HEK293 (cell line): ENCODE data around the gene INPP5A.
A peak's percentile ranks its signal among the peaks of the same experiment; 100 is the strongest.

Source experiments
- EGR2 ChIP-seq: fragments of 450-650 bp; formaldehyde crosslinking; IDR thresholded peaks from 2 replicates; pipeline ENCODE4 v1.5.1; 2016; ENCODE audit warnings: low read depth, missing biosample characterization, missing genetic modification characterization
- KLF10 ChIP-seq: fragments of 450-650 bp; IDR thresholded peaks from 2 replicates; pipeline ENCODE4 v1.5.1; 2018; ENCODE audit warnings: missing biosample characterization, mild to moderate bottlenecking, missing genetic modification characterization
- RBAK ChIP-seq: fragments of 450-650 bp; formaldehyde crosslinking; IDR thresholded peaks from 2 replicates; pipeline ENCODE4 v1.5.1; 2016; ENCODE audit warnings: missing biosample characterization, missing genetic modification characterization
- REST ChIP-seq: fragments of 450-650 bp; formaldehyde crosslinking; IDR thresholded peaks from 2 replicates; pipeline ENCODE4 v1.5.1; 2016; ENCODE audit warnings: missing biosample characterization, missing genetic modification characterization
- SCRT2 ChIP-seq: fragments of 450-650 bp; formaldehyde crosslinking; IDR thresholded peaks from 2 replicates; pipeline ENCODE4 v1.5.1; 2016; ENCODE audit warnings: missing biosample characterization, missing genetic modification characterization
- SETDB1 ChIP-seq: IDR thresholded peaks from one replicate; pipeline ENCODE4 v1.6.1; 2017; ENCODE audit warnings: mild to moderate bottlenecking, low read length, moderate library complexity, mixed read lengths; ENCODE audit not compliant: insufficient read length
- SP3 ChIP-seq: fragments of 450-650 bp; formaldehyde crosslinking; IDR thresholded peaks from 2 replicates; pipeline ENCODE4 v1.5.1; 2016; ENCODE audit warnings: missing biosample characterization, missing genetic modification characterization
- SP7 ChIP-seq: fragments of 450-650 bp; formaldehyde crosslinking; IDR thresholded peaks from 2 replicates; pipeline ENCODE4 v1.5.1; 2016; ENCODE audit warnings: missing biosample characterization, missing genetic modification characterization
- ZBTB20 ChIP-seq: fragments of 450-650 bp; formaldehyde crosslinking; IDR thresholded peaks from 2 replicates; pipeline ENCODE4 v1.5.1; 2016; ENCODE audit warnings: missing biosample characterization, missing genetic modification characterization
- ZFP37 ChIP-seq: fragments of 450-650 bp; formaldehyde crosslinking; IDR thresholded peaks from 2 replicates; pipeline ENCODE4 v1.5.1; 2016; ENCODE audit warnings: missing biosample characterization, missing genetic modification characterization
- ZFP41 ChIP-seq: fragments of 450-650 bp; formaldehyde crosslinking; IDR thresholded peaks from 2 replicates; pipeline ENCODE4 v1.5.1; 2016; ENCODE audit warnings: missing biosample characterization, missing genetic modification characterization, borderline replicate concordance
- ZNF202 ChIP-seq: fragments of 450-650 bp; formaldehyde crosslinking; IDR thresholded peaks from 2 replicates; pipeline ENCODE4 v1.5.1; 2016; ENCODE audit warnings: missing biosample characterization, missing genetic modification characterization, borderline replicate concordance
- ZNF23 ChIP-seq: fragments of 450-650 bp; formaldehyde crosslinking; IDR thresholded peaks from 2 replicates; pipeline ENCODE4 v1.5.1; 2016; ENCODE audit warnings: missing biosample characterization, missing genetic modification characterization, borderline replicate concordance
- ZNF274 ChIP-seq, 2 experiments: fragments of 200-500 bp in 1 of 2; fragments of 450-650 bp in 1 of 2; sonication (Bioruptor generic) in 1 of 2; formaldehyde crosslinking in 1 of 2; IDR thresholded peaks; 2 replicates each; pipeline versions ENCODE4 v1.5.1 to v1.6.1; 2014 to 2016; ENCODE audit warnings: borderline replicate concordance in 1 of 2, inconsistent platforms in 1 of 2, low read length in 1 of 2, missing biosample characterization in 1 of 2, missing genetic modification characterization in 1 of 2
- ZNF324 ChIP-seq: fragments of 450-650 bp; formaldehyde crosslinking; IDR thresholded peaks from 2 replicates; pipeline ENCODE4 v1.5.1; 2016; ENCODE audit warnings: missing biosample characterization, missing genetic modification characterization
- ZNF335 ChIP-seq: fragments of 450-650 bp; formaldehyde crosslinking; conservative IDR thresholded peaks from 2 replicates; pipeline ENCODE4 v1.5.1; 2016; ENCODE audit warnings: missing biosample characterization, missing genetic modification characterization
- ZNF354C ChIP-seq: fragments of 450-650 bp; formaldehyde crosslinking; IDR thresholded peaks from 2 replicates; pipeline ENCODE4 v1.5.1; 2016; ENCODE audit warnings: missing biosample characterization, missing genetic modification characterization, low read depth, borderline replicate concordance
- ZNF37A ChIP-seq: fragments of 450-650 bp; IDR thresholded peaks from 2 replicates; pipeline ENCODE4 v1.5.1; 2018; ENCODE audit warnings: missing biosample characterization, missing genetic modification characterization
- ZNF416 ChIP-seq: fragments of 450-650 bp; formaldehyde crosslinking; IDR thresholded peaks from 2 replicates; pipeline ENCODE4 v1.5.1; 2016; ENCODE audit warnings: missing biosample characterization, missing genetic modification characterization
- ZNF449 ChIP-seq: fragments of 450-650 bp; formaldehyde crosslinking; IDR thresholded peaks from 2 replicates; pipeline ENCODE4 v1.5.1; 2017; ENCODE audit warnings: missing biosample characterization, mild to moderate bottlenecking, missing genetic modification characterization, moderate library complexity
- ZNF530 ChIP-seq: fragments of 450-650 bp; formaldehyde crosslinking; IDR thresholded peaks from 2 replicates; pipeline ENCODE4 v1.5.1; 2016; ENCODE audit warnings: low read depth, missing biosample characterization, missing genetic modification characterization
- ZNF544 ChIP-seq: fragments of 450-650 bp; formaldehyde crosslinking; IDR thresholded peaks from 2 replicates; pipeline ENCODE4 v1.5.0; 2017; ENCODE audit warnings: missing biosample characterization, missing genetic modification characterization
- ZNF558 ChIP-seq: fragments of 450-650 bp; formaldehyde crosslinking; IDR thresholded peaks from 2 replicates; pipeline ENCODE4 v1.5.1; 2016; ENCODE audit warnings: missing biosample characterization, missing genetic modification characterization
- ZNF596 ChIP-seq: fragments of 450-650 bp; IDR thresholded peaks from 2 replicates; pipeline ENCODE4 v1.5.0; 2018; ENCODE audit warnings: missing biosample characterization, mild to moderate bottlenecking, missing genetic modification characterization, moderate library complexity
- ZNF610 ChIP-seq: fragments of 450-650 bp; formaldehyde crosslinking; IDR thresholded peaks from 2 replicates; pipeline ENCODE4 v1.5.1; 2016; ENCODE audit warnings: missing biosample characterization, missing genetic modification characterization, borderline replicate concordance
- ZNF660 ChIP-seq: fragments of 450-650 bp; IDR thresholded peaks from 2 replicates; pipeline ENCODE4 v1.5.1; 2018; ENCODE audit warnings: missing biosample characterization, mild to moderate bottlenecking, missing genetic modification characterization
- ZNF677 ChIP-seq: fragments of 450-650 bp; IDR thresholded peaks from 2 replicates; pipeline ENCODE4 v1.5.0; 2018; ENCODE audit warnings: missing biosample characterization, mild to moderate bottlenecking, missing genetic modification characterization, moderate library complexity
- ZNF701 ChIP-seq: fragments of 450-650 bp; formaldehyde crosslinking; IDR thresholded peaks from 2 replicates; pipeline ENCODE4 v1.5.1; 2016; ENCODE audit warnings: missing biosample characterization, missing genetic modification characterization
- ZNF768 ChIP-seq: fragments of 450-650 bp; formaldehyde crosslinking; IDR thresholded peaks from 2 replicates; pipeline ENCODE4 v1.5.1; 2018; ENCODE audit warnings: missing biosample characterization, mild to moderate bottlenecking, missing genetic modification characterization
- ZNF785 ChIP-seq: fragments of 450-650 bp; formaldehyde crosslinking; IDR thresholded peaks from 2 replicates; pipeline ENCODE4 v1.5.1; 2016; ENCODE audit warnings: missing biosample characterization, missing genetic modification characterization
- ZNF792 ChIP-seq: fragments of 450-650 bp; formaldehyde crosslinking; IDR thresholded peaks from 2 replicates; pipeline ENCODE4 v1.5.1; 2016; ENCODE audit warnings: missing biosample characterization, missing genetic modification characterization
- ZNF830 ChIP-seq: fragments of 450-650 bp; IDR thresholded peaks from 2 replicates; pipeline ENCODE4 v1.5.0; 2018; ENCODE audit warnings: missing biosample characterization, missing genetic modification characterization, low read depth, mild to moderate bottlenecking, moderate library complexity
- ZNF837 ChIP-seq: fragments of 450-650 bp; formaldehyde crosslinking; IDR thresholded peaks from 2 replicates; pipeline ENCODE4 v1.5.1; 2016; ENCODE audit warnings: missing biosample characterization, missing genetic modification characterization
- ZSCAN30 ChIP-seq: fragments of 450-650 bp; IDR thresholded peaks from 2 replicates; pipeline ENCODE4 v1.5.1; 2018; ENCODE audit warnings: missing biosample characterization, mild to moderate bottlenecking, missing genetic modification characterization, moderate library complexity
- ZSCAN5A ChIP-seq: fragments of 450-650 bp; formaldehyde crosslinking; IDR thresholded peaks from 2 replicates; pipeline ENCODE4 v1.5.1; 2016; ENCODE audit warnings: missing biosample characterization, missing genetic modification characterization

INPP5A gene

GRCh38 chr10:132700156-132701098 lies 162.8 kb downstream of the INPP5A start (continued):
- TF ChIP-seq ZNF768 (tag by site-specific recombination): no peak
- TF ChIP-seq ZNF544 (tag by site-specific recombination): no peak
- TF ChIP-seq ZNF335 (tag by site-specific recombination): no peak
- TF ChIP-seq ZNF558 (tag by site-specific recombination): peak; percentile 68; the same call in 1 of the 2 replicates
- TF ChIP-seq ZNF830 (tag by site-specific recombination): no peak
- TF ChIP-seq ZNF37A (tag by site-specific recombination): no peak
- TF ChIP-seq ZNF530 (tag by site-specific recombination): no peak
- TF ChIP-seq SCRT2 (tag by site-specific recombination): no peak
- TF ChIP-seq ZNF202 (tag by site-specific recombination): no peak
- no peak for TF ChIP-seq ZNF416
- TF ChIP-seq ZFP41 (tag by site-specific recombination): no peak
- TF ChIP-seq KLF10: peak; percentile 81
- no peak for TF ChIP-seq ZNF660 (tag by site-specific recombination)
- TF ChIP-seq EGR2 (tag by site-specific recombination): no peak
- no peak for TF ChIP-seq ZNF354C
- TF ChIP-seq SETDB1: no peak
- TF ChIP-seq ZNF23 (tag by site-specific recombination): no peak
- TF ChIP-seq SP7 (tag by site-specific recombination): peak; percentile 100
- no peak for TF ChIP-seq ZNF785
- no peak for TF ChIP-seq ZNF837 (tag by site-specific recombination)
- peak; percentile 74 for TF ChIP-seq ZNF610
- no peak for TF ChIP-seq ZNF274 (IDR thresholded peaks at IDR 0.05; ENCODE audit: low read length)
- TF ChIP-seq ZNF274 (tag by site-specific recombination; IDR thresholded peaks at IDR 0.05; ENCODE audit: borderline replicate concordance): no peak
- TF ChIP-seq ZNF324 (tag by site-specific recombination): no peak; the same call in 1 of the 2 replicates
- no peak for TF ChIP-seq ZNF677 (tag by site-specific recombination)
- no peak for TF ChIP-seq ZBTB20 (tag by site-specific recombination)
- TF ChIP-seq REST: no peak
- 0 out of 2 replicates have a peak, but pooled peaks have one; percentile 45 for TF ChIP-seq ZNF596 (tag by site-specific recombination)
- TF ChIP-seq ZNF792 (tag by site-specific recombination): no peak
- TF ChIP-seq ZNF449 (tag by site-specific recombination): peak; percentile 20; the same call in 1 of the 2 replicates
- no peak for TF ChIP-seq RBAK
- no peak for TF ChIP-seq SP3
- no peak for TF ChIP-seq ZSCAN5A
- TF ChIP-seq ZNF701 (tag by site-specific recombination): no peak
- peak; percentile 67; the same call in 1 of the 2 replicates for TF ChIP-seq ZSCAN30 (tag by site-specific recombination)
- TF ChIP-seq ZFP37 (tag by site-specific recombination): no peak
